Measurements from ENCODE around the gene VWF.

Gene VWF

GRCh38 chr12:5905757-5906156 is 218.7 kb downstream of the VWF start:
- DNase-seq: no peak

DNA sequence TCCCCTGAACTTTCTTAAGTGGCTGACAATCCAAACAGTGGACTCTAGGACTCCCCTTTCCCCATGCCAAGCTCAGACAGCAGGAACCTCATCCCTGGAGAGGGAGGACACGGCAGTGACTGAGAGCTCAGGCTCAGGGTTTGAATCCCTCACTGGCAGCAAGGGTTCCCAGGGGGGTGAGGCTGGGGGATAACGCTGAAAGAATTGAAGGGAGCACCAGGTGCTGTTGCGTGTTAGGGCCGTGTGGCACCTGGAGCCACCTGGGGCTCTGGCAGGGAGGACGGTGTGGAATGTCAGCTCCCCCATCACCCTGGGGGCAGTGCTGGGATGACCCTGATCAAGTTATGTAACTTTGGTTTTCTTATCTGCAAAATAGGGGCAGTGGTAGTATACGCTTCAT is 219.5 kb downstream of the VWF start:
- DNase-seq: no peak

- DNase-seq: no peak
Measured at GRCh38 chr12:5904441-5904840, 220.0 kb downstream of the VWF start.

- DNase-seq: no peak
Measured at GRCh38 chr12:5902736-5903135, 221.7 kb downstream of the VWF start.

DNA sequence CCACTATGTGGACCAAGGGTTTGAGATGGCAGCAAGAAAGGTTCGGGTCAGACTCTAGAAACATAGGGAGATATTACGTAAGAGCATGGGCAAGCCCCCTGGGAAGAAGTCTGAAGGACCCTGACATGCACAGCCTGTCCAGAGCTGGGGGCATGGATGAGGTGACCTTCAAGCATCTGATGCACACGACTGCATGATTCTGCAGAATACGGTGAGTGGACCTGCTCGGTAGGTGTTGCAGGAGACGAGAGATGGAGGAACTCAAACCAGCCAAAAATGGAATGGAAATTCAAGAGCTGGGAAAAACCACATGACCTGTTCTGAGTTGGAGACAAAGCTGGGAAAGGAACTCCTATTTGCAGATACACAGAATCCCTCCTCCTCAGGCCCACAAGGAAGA is 223.1 kb downstream of the VWF start:
- DNase-seq: no peak

DNA sequence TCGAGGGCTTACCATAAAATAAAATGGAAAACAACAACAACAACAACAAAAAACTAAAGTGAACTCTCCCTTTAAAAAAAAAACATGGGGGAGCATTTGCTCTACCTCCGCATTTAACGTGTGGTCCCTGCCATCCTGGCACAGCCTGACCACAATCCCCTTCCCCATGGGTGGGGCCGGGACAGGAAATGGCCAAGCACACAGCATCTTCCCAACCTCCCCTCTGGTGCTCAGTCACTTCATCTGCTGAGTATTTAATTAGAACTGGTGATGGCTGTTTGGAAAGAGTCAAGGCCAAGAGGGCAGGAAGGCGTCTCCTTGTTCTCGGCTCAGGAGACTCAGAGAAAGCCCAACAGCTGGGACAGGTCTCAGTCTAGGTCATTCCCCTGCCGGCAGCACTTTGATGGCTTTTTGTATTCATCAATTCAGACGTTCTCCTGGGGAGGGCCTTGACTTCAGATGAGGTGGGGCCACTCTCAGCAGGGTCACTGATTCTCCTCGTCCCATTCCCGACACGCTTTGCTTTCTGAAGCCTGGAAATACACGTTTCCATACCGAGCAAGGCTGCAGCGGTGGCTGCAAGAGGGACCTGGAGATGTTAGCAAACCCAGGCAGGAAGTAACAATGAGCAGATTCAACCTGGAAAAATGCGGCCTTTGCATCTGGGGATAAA is 223.8 kb downstream of the VWF start:
- no peak for DNase-seq

GRCh38 chr12:5900076-5900475 is 224.4 kb downstream of the VWF start:
- DNase-seq: no peak

- DNase-seq: no peak
Measured at GRCh38 chr12:5899675-5900074, 224.8 kb downstream of the VWF start.

DNA sequence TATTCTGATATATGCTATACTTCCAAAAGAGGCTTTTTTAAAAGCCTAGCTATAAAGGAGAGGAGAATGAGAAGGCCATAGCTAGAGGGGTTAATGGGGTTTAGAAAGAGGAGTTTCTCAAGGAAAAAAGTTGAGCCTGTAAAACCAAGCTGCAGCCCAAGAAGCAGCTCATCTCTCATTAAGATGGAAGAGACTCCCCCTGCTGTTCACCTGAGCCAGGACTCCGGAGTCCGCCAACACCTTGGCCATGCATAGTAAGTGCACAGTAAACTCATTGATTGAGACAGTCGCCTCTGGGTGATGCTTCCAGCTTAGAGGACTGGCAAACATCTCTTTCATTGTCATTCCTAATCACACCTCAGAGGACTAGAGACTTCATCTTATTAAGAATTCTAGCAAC is 225.6 kb downstream of the VWF start:
- no peak for DNase-seq

All from activated naive CD4-positive, alpha-beta T cell (primary cell).